ENCODE measurements around the gene ANKRD36.
"Not testable (repeated sequence)": the region's sequence is repeated elsewhere in the genome, so short reads cannot be mapped to it uniquely, and the experiment has no call there.

ANKRD36 gene

GRCh38 chr2:97129090-97129489 is 16.1 kb downstream of the ANKRD36 start:
- not testable (repeated sequence) for DNase-seq

- DNase-seq, result not testable (repeated sequence)
Measured at GRCh38 chr2:97144016-97144415, 31.1 kb downstream of the ANKRD36 start.

DNA sequence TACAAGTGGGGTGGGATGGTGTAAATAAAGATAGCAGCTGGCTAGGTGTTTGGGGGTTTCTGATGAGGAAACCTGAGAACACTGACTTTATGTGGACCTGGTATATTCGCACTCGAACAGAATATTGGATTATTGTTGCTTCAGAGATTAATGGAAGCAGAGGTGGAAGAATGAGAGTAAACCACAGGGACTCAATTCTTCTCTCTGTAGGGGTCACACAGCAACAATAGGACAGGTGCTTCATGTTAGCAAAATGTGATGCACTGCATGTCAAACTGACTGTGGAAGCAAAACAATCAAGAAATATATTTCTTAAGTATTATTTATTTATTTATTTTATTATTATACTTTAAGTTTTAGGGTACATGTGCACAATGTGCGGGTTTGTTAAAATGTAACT is 53.6 kb downstream of the ANKRD36 start:
- not testable (repeated sequence) for DNase-seq

GRCh38 chr2:97167938-97168337 is 55.0 kb downstream of the ANKRD36 start:
- DNase-seq, result not testable (repeated sequence)

- DNase-seq, result not testable (repeated sequence)
Measured at GRCh38 chr2:97168583-97168982, 55.6 kb downstream of the ANKRD36 start.

GRCh38 chr2:97180391-97180790 is 67.4 kb downstream of the ANKRD36 start:
- not testable (repeated sequence) for DNase-seq

DNA sequence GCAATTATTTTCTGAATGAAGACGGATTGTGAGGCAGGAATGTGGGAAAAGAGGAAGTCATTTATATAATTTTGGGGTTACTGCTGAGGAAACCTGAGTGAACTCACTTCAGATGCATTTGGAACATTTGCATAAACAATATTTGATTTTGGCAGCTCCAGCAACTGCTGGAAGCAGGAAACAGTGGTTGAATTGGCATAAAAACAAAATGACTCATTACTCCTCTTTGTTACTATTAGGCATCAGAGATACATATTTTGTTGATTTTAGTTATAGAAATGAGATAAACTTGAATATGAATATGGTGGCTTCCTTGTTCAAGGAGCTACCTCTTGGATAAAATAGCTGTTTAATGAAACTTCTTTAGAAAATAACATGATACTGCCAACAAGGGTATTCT is 82.4 kb downstream of the ANKRD36 start:
- DNase-seq, result not testable (repeated sequence)

- not testable (repeated sequence) for DNase-seq
Measured at GRCh38 chr2:97197251-97197650, 84.3 kb downstream of the ANKRD36 start.

GRCh38 chr2:97200887-97201286 is 87.9 kb downstream of the ANKRD36 start:
- not testable (repeated sequence) for DNase-seq

- not testable (repeated sequence) for DNase-seq
Measured at GRCh38 chr2:97202643-97203250, 89.8 kb downstream of the ANKRD36 start.

DNA sequence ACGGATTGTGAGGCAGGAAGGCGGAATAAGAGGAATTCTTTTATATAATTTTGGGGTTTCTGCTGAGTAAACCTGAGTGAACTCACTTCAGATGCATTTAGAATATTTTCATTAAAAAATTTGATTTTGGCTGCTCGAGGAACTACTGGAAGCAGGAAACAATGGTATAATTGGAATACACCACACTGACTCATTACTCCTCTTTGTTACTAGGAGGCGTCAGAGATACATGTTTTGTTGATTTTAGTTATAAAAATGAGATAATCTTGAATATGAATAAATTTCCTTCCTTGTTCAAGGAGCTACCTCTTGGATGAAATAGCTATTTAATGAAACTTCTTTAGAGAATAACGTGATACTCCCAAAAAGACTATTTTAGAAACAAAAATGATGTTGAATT is 97.4 kb downstream of the ANKRD36 start:
- no peak for DNase-seq

DNA sequence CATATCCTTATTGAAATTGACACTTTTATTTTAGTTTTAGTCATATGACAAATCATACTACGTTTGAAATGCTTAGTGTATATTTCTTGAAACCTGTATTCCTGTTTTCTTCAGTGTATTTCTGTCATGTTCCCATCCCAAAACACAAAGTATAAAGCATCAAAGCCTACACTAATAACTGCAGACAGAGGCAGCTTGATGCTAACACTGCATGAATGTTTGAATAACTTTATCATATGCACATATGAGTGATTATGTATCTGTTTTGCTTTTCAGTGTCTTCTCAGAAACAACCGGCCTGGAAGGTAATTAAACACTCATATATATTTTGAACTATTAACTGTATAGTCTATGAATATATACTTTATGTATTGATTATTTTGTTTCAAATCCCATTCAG is 102.1 kb downstream of the ANKRD36 start:
- not testable (repeated sequence) for DNase-seq

DNA sequence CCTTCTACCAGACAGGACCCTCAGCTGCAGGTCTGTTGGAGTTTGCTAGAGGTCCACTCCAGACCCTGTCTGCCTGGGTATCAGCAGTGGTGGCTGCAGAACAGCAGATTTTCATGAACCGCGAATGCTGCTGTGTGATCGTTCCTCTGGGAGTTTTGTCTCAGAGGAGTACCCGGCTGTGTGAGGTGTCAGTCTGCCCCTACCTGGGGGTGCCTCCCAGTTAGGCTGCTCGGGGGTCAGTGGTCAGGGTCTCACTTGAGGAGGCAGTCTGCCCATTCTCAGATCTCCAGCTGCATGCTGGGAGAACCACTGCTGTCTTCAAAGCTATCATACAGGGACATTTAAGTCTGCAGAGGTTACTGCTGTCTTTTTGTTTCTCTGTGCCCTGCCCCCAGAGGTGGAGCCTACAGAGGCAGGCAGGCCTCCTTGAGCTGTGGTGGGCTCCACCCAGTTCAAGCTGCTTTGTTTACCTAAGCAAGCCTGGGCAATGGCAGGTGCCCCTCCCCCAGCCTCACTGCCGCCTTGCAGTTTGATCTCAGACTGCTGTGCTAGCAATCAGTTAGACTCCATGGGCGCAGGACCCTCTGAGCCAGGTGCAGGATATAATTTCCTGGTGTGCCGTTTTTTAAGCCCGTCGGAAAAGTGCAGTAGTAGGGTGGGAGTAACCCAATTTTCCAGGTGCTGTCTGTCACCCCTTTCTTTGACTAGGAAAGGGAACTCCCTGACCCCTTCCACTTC is 118.1 kb downstream of the ANKRD36 start:
- DNase-seq, result not testable (repeated sequence)

- not testable (repeated sequence) for DNase-seq
Measured at GRCh38 chr2:97232981-97233380, 120.0 kb downstream of the ANKRD36 start.

DNA sequence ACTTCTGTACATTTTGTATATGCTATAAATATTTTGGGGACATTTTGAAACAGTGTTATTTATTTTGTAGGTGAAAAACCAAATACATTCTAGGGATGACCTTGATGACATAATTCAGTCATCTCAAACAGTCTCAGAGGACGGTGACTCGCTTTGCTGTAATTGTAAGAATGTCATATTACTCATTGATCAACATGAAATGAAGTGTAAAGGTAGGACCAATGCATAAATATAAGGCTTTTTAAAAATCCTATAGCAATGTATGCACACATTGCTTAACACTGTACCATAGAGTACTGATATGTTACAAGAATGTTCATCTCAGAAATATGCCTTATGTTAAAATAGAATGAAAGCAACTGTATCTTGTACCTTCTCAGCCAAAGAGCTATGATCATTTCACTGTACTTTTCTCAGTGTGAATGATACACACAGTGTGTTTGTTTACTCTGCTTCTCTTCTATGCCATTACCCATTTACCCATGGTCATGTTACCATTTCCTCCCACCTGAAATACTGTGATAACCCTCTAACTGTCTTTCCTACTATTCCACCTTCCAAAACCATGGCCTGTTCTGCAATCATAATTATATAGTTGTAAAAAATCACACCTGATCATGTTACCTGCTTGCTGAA is 120.8 kb downstream of the ANKRD36 start:
- DNase-seq, result not testable (repeated sequence)

- not testable (repeated sequence) for DNase-seq
Measured at GRCh38 chr2:97261192-97261591, 148.2 kb downstream of the ANKRD36 start.

DNA sequence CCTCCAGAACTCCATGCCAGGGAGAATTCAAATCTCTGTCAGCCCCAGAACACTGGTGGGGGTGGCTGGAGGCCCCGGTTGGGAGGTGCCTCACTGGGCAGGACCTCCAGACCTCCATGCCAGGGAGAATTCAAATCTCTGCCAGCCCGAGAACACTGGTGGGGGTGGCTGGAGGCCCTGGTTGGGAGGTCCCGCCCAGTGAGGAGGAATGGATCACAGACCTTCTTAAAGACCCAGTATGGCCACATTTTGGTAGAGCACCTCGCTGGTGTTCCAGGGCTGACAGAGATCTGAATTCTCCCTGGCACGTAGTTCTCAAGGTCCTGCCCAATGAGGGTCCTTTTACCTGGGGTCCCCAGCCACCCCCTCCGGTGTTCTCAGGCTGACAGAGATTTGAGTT is 153.5 kb downstream of the ANKRD36 start:
- DNase-seq, result not testable (repeated sequence)

DNA sequence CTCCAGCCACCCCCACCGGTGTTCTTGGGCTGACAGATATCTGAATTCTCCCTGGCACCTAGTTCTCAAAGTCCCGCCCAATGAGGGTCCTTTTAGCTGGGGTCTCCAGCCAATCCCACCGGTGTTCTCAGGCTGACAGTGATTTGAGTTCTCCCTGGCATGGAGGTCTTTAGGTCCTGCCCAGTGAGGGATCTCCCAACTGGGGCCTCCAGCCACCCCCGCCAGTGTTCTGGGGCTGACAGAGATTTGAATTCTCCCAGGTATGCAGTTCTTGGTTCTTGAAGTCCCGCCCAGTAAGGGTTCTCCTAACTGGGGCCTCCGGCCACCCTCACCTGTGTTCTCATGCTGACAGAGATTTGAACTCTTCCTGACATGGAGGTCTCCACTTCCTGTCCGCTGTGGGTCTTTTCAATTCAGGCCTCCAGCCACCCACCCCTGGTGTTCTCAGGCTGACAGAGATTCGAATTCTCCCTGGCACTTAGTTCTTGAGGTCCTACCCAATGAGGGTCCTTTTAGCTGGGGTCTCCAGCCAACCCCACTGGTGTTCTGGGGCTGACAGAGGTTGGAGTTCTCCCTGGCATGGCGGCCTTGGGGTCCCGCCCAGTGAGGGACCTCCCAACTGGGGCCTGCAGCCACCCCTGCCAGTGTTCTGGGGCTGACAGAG is 154.6 kb downstream of the ANKRD36 start:
- no peak for DNase-seq

DNA sequence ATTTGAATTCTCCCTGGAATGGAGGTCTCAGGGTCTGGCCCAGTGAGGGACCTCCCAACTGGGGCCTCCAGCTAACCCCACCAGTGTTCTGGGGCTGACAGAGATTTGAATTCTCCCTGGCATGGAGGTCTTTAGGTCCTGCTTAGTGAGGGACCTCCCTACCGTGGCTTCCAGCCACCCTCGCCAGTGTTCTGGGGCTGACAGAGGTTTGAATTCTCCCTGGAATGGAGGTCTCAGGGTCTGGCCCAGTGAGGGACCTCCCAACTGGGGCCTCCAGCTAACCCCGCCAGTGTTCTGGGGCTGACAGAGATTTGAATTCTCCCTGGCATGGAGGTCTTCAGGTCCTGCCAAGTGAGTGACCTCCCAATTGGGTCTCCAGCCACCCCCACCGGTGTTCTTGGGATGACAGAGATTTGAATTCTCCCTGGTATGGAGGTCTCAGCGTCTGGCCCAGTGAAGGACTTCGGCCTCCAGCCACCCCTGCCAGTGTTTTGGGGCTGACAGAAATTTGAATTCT is 155.2 kb downstream of the ANKRD36 start:
- DNase-seq, result not testable (repeated sequence)

GRCh38 chr2:97276232-97276798 is 163.4 kb downstream of the ANKRD36 start:
- not testable (repeated sequence) for DNase-seq

GRCh38 chr2:97285187-97285586 is 172.2 kb downstream of the ANKRD36 start:
- DNase-seq, result not testable (repeated sequence)

- DNase-seq, result not testable (repeated sequence)
Measured at GRCh38 chr2:97293687-97294086, 180.7 kb downstream of the ANKRD36 start.
